ENCODE results near the gene MCTP1.

The MCTP1 gene

GRCh38 chr5:94818904-94819303 is 466.0 kb downstream of the MCTP1 start:
- Histone ChIP-seq H3K27ac (ENCODE audit: low read length) (no peak overlapping the region), H3K9me3 (ENCODE audit: control insufficient read depth, low read depth, low read length) (no peaks in the 10 kb centered on the region), H3K4me1 (ENCODE audit: control insufficient read depth, low read depth, low read length) (no peaks in the 10 kb centered on the region), H3K27me3 (ENCODE audit: control insufficient read depth, insufficient read depth, low read length) (no peaks in the 10 kb centered on the region), H3K9ac (ENCODE audit: low read length) (no peak overlapping the region), H3K4me3 (ENCODE audit: low read length) (no peak overlapping the region), H3K36me3 (ENCODE audit: control insufficient read depth, low read depth, low read length) (no peaks in the 10 kb centered on the region)

- Histone ChIP-seq H3K9me3 (ENCODE audit: control insufficient read depth, low read depth, low read length) (no peaks in the 10 kb centered on the region), H3K27me3 (ENCODE audit: control insufficient read depth, insufficient read depth, low read length) (no peaks in the 10 kb centered on the region), H3K4me3 (ENCODE audit: low read length) (no peak overlapping the region), H3K36me3 (ENCODE audit: control insufficient read depth, low read depth, low read length) (no peaks in the 10 kb centered on the region), H3K4me1 (ENCODE audit: control insufficient read depth, low read depth, low read length) (no peaks in the 10 kb centered on the region), H3K9ac (ENCODE audit: low read length) (no peak overlapping the region), H3K27ac (ENCODE audit: low read length) (no peak overlapping the region)
Measured at GRCh38 chr5:94815313-94816039, 469.4 kb downstream of the MCTP1 start.

- H3K9ac ChIP-seq (ENCODE audit: low read length) = no peak overlapping the region
- H3K4me3 ChIP-seq (ENCODE audit: low read length) = no peak overlapping the region
- H3K27ac ChIP-seq (ENCODE audit: low read length) = no peak overlapping the region
- no peaks in the 10 kb centered on the region for H3K36me3 ChIP-seq (ENCODE audit: control insufficient read depth, low read depth, low read length)
- H3K9me3 ChIP-seq (ENCODE audit: control insufficient read depth, low read depth, low read length) = no peaks in the 10 kb centered on the region
- no peaks in the 10 kb centered on the region for H3K4me1 ChIP-seq (ENCODE audit: control insufficient read depth, low read depth, low read length)
- no peaks in the 10 kb centered on the region for H3K27me3 ChIP-seq (ENCODE audit: control insufficient read depth, insufficient read depth, low read length)
Measured at GRCh38 chr5:94812232-94812631, 472.7 kb downstream of the MCTP1 start.

GRCh38 chr5:94811331-94811730 is 473.6 kb downstream of the MCTP1 start:
- Histone ChIP-seq H3K27me3 (ENCODE audit: control insufficient read depth, insufficient read depth, low read length) (no peaks in the 10 kb centered on the region), H3K4me3 (ENCODE audit: low read length) (no peak overlapping the region), H3K36me3 (ENCODE audit: control insufficient read depth, low read depth, low read length) (no peaks in the 10 kb centered on the region), H3K9ac (ENCODE audit: low read length) (no peak overlapping the region), H3K9me3 (ENCODE audit: control insufficient read depth, low read depth, low read length) (no peaks in the 10 kb centered on the region), H3K27ac (ENCODE audit: low read length) (no peak overlapping the region), H3K4me1 (ENCODE audit: control insufficient read depth, low read depth, low read length) (no peaks in the 10 kb centered on the region)

GRCh38 chr5:94810877-94811276 is 474.0 kb downstream of the MCTP1 start:
- Histone ChIP-seq H3K9ac (ENCODE audit: low read length) (no peak overlapping the region), H3K27ac (ENCODE audit: low read length) (no peak overlapping the region), H3K36me3 (ENCODE audit: control insufficient read depth, low read depth, low read length) (no peaks in the 10 kb centered on the region), H3K4me1 (ENCODE audit: control insufficient read depth, low read depth, low read length) (no peaks in the 10 kb centered on the region), H3K27me3 (ENCODE audit: control insufficient read depth, insufficient read depth, low read length) (no peaks in the 10 kb centered on the region), H3K9me3 (ENCODE audit: control insufficient read depth, low read depth, low read length) (no peaks in the 10 kb centered on the region), H3K4me3 (ENCODE audit: low read length) (no peak overlapping the region)

GRCh38 chr5:94810281-94810680 is 474.6 kb downstream of the MCTP1 start:
- H3K4me3 ChIP-seq (ENCODE audit: low read length) = no peak overlapping the region
- no peak overlapping the region for H3K27ac ChIP-seq (ENCODE audit: low read length)
- no peaks in the 10 kb centered on the region for H3K36me3 ChIP-seq (ENCODE audit: control insufficient read depth, low read depth, low read length)
- no peaks in the 10 kb centered on the region for H3K4me1 ChIP-seq (ENCODE audit: control insufficient read depth, low read depth, low read length)
- H3K9me3 ChIP-seq (ENCODE audit: control insufficient read depth, low read depth, low read length) = no peaks in the 10 kb centered on the region
- H3K9ac ChIP-seq (ENCODE audit: low read length) = no peak overlapping the region
- no peaks in the 10 kb centered on the region for H3K27me3 ChIP-seq (ENCODE audit: control insufficient read depth, insufficient read depth, low read length)

- Histone ChIP-seq H3K27me3 (ENCODE audit: control insufficient read depth, insufficient read depth, low read length) (no peaks in the 10 kb centered on the region), H3K9ac (ENCODE audit: low read length) (no peak overlapping the region), H3K4me1 (ENCODE audit: control insufficient read depth, low read depth, low read length) (no peaks in the 10 kb centered on the region), H3K9me3 (ENCODE audit: control insufficient read depth, low read depth, low read length) (no peaks in the 10 kb centered on the region), H3K4me3 (ENCODE audit: low read length) (no peak overlapping the region), H3K36me3 (ENCODE audit: control insufficient read depth, low read depth, low read length) (no peaks in the 10 kb centered on the region), H3K27ac (ENCODE audit: low read length) (no peak overlapping the region)
Measured at GRCh38 chr5:94808497-94808896, 476.4 kb downstream of the MCTP1 start.

- H3K9me3 ChIP-seq (ENCODE audit: control insufficient read depth, low read depth, low read length) = no peaks in the 10 kb centered on the region
- H3K4me3 ChIP-seq (ENCODE audit: low read length) = no peak overlapping the region
- no peaks in the 10 kb centered on the region for H3K27me3 ChIP-seq (ENCODE audit: control insufficient read depth, insufficient read depth, low read length)
- H3K27ac ChIP-seq (ENCODE audit: low read length) = no peak overlapping the region
- no peaks in the 10 kb centered on the region for H3K4me1 ChIP-seq (ENCODE audit: control insufficient read depth, low read depth, low read length)
- no peak overlapping the region for H3K9ac ChIP-seq (ENCODE audit: low read length)
- no peaks in the 10 kb centered on the region for H3K36me3 ChIP-seq (ENCODE audit: control insufficient read depth, low read depth, low read length)
Measured at GRCh38 chr5:94807985-94808384, 476.9 kb downstream of the MCTP1 start.

- no peak overlapping the region for H3K4me3 ChIP-seq (ENCODE audit: low read length)
- H3K9me3 ChIP-seq (ENCODE audit: control insufficient read depth, low read depth, low read length) = no peaks in the 10 kb centered on the region
- H3K36me3 ChIP-seq (ENCODE audit: control insufficient read depth, low read depth, low read length) = no peaks in the 10 kb centered on the region
- no peak overlapping the region for H3K27ac ChIP-seq (ENCODE audit: low read length)
- H3K4me1 ChIP-seq (ENCODE audit: control insufficient read depth, low read depth, low read length) = no peaks in the 10 kb centered on the region
- H3K27me3 ChIP-seq (ENCODE audit: control insufficient read depth, insufficient read depth, low read length) = no peaks in the 10 kb centered on the region
- no peak overlapping the region for H3K9ac ChIP-seq (ENCODE audit: low read length)
Measured at GRCh38 chr5:94802450-94802849, 482.4 kb downstream of the MCTP1 start.

GRCh38 chr5:94796586-94796985 is 488.3 kb downstream of the MCTP1 start:
- Histone ChIP-seq H3K36me3 (ENCODE audit: control insufficient read depth, low read depth, low read length) (no peaks in the 10 kb centered on the region), H3K9me3 (ENCODE audit: control insufficient read depth, low read depth, low read length) (no peaks in the 10 kb centered on the region), H3K27ac (ENCODE audit: low read length) (no peak overlapping the region), H3K27me3 (ENCODE audit: control insufficient read depth, insufficient read depth, low read length) (no peaks in the 10 kb centered on the region), H3K4me1 (ENCODE audit: control insufficient read depth, low read depth, low read length) (no peaks in the 10 kb centered on the region), H3K9ac (ENCODE audit: low read length) (no peak overlapping the region), H3K4me3 (ENCODE audit: low read length) (no peak overlapping the region)

GRCh38 chr5:94793816-94794198 is 491.1 kb downstream of the MCTP1 start:
- Histone ChIP-seq H3K9ac (ENCODE audit: low read length) (no peak overlapping the region), H3K4me1 (ENCODE audit: control insufficient read depth, low read depth, low read length) (no peaks in the 10 kb centered on the region), H3K27me3 (ENCODE audit: control insufficient read depth, insufficient read depth, low read length) (no peaks in the 10 kb centered on the region), H3K36me3 (ENCODE audit: control insufficient read depth, low read depth, low read length) (no peaks in the 10 kb centered on the region), H3K4me3 (ENCODE audit: low read length) (no peak overlapping the region), H3K27ac (ENCODE audit: low read length) (no peak overlapping the region), H3K9me3 (ENCODE audit: control insufficient read depth, low read depth, low read length) (no peaks in the 10 kb centered on the region)

- no peaks in the 10 kb centered on the region for H3K36me3 ChIP-seq (ENCODE audit: control insufficient read depth, low read depth, low read length)
- H3K9ac ChIP-seq (ENCODE audit: low read length) = no peak overlapping the region
- H3K4me1 ChIP-seq (ENCODE audit: control insufficient read depth, low read depth, low read length) = no peaks in the 10 kb centered on the region
- H3K27me3 ChIP-seq (ENCODE audit: control insufficient read depth, insufficient read depth, low read length) = no peaks in the 10 kb centered on the region
- H3K27ac ChIP-seq (ENCODE audit: low read length) = no peak overlapping the region
- no peaks in the 10 kb centered on the region for H3K9me3 ChIP-seq (ENCODE audit: control insufficient read depth, low read depth, low read length)
- H3K4me3 ChIP-seq (ENCODE audit: low read length) = no peak overlapping the region
Measured at GRCh38 chr5:94793113-94793815, 491.6 kb downstream of the MCTP1 start.

Data from iPS-18a (cell line).